Right hindlimb (tissue), 1 donor: Measurements from ENCODE around the gene LRRC27.
"Not testable (repeated sequence)": the region's sequence is repeated elsewhere in the genome, so short reads cannot be mapped to it uniquely, and the experiment has no call there.

Source experiments
- DNase-seq: peaks from one replicate; pipeline ENCODE4 v3.0.0-alpha.2; 2018

Gene LRRC27

DNA sequence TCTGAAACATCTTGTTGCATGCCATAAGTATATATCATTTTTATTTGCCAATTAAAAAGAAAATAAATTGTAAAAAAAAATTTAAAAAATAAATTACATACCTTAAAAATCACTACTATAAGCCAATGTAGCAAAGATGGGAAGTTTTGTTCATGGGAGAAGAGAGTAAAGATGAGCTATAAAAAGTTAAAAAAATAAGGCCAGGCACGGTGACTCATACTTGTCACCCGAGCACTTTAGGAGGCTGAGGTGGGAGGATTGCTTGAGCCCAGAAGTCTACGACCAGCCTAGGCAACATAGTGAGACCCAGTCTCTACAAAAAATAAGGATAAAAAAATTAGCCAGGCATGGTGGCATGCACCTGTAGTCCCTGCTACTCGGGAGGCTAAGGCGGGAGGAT lies 15.9 kb upstream of the LRRC27 start:
- no peak for DNase-seq

DNA sequence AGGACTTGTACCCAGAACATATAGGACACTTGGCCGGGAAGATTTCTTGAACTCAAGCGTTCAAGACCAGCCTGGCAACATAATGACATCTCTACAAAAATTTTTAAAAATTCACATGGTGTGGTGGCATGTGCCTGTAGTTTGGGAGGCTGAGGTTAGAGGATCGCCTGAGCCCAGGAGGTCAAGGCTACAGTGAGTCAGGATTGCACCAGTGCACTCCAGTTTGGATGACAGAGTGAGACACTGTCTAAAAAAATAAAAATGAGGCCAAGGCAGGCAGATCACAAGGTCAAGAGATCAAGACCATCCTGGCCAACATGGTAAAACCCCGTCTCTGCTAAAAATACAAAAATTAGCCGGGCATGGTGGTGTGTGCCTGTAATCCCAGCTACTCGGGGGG lies 14.5 kb upstream of the LRRC27 start:
- not testable (repeated sequence) for DNase-seq

DNA sequence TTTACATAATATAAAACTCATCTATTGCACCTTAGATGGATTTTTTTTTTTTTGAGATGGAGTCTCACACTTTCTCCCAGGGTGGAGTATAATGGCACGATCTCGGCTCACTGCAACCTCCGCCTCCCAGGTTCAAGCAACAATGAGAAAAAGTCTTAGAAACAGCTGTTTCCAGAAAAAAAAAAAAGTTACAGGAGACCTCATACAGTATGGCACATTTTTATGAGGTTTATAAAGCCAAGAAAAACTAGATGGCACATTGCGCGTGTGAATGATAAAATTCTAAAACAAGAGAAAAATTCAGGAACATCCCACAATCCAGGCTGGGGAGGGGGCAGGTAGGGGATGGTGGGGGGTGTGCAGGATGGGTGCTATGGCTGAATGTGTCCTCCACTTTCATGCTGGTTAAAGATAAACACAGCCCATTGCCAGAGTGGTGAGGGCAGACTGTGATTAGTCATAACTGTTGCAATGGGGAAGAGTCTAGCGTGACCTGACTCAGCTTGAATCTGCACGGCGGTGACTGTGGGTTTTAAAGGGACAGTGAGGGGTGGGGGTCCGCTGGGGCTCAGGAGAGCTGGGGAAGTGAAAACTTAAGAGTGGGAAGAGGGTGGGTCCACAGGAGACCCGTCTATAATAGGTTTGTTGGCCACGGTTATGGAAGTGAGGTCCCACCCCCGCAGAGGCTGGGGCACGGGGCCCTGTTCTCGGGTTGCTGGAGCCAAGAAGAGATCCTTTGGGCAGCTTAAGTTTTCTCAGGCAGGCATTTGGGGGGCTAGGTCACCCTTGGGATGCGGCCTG lies 11.9 kb upstream of the LRRC27 start:
- DNase-seq: no peak

DNA sequence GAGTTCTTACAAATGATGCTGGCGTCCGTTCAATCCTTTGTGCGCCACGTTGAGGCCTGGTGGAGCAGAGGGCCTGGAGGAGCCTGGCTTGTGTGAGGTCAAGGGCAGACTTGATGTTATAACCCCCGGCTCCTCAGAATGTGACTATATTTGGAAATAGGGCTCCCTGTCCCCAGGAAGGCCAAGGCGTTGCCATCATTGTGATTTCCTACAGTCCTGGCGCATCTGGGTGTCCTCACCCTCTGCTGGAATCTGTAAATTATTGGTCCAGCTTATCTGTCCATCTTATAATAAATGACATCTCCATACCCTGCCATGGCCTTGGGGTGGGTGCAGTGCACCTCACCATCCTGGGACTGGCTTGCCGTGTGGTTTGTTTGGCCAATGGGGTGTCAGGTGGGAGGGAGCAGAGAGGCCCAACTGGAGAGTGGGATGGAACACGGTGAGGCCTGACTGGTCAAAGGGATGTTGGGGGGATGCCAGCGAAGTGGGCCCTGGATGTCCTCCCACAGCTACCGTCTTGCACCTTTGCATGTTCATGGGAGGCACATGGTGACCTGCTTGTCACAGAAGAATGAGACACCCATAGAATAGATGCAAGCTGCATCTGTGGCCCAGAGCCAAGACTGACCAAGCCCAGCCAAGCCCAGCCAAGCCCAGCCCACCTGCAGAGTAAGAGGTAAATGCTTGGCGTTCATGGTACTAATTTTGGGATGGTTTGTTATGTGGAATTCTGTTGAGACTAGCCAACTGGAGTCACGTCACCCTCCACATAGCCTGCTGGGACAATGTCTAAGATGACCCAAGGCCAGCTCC lies 11.1 kb upstream of the LRRC27 start:
- no peak for DNase-seq

DNA sequence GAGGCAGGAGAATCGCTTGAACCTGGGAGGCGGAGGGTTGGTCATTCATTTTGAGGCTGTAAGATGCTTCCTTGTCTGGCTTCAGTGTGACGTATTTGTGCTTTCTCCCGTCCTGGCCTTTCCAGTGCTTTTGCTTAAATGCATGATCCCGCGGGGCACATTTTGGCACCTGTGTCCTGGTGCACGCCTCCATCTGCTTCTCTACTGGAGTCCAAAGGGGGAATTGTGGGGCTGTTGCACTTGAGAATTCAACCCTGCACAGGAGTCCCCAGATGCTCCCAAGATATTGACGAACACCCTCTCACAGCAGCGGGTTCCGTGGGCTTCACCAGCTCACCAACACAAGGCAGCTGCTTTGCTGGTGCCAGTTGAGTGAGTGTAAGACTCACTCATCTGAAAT lies 10.3 kb upstream of the LRRC27 start:
- no peak for DNase-seq

DNA sequence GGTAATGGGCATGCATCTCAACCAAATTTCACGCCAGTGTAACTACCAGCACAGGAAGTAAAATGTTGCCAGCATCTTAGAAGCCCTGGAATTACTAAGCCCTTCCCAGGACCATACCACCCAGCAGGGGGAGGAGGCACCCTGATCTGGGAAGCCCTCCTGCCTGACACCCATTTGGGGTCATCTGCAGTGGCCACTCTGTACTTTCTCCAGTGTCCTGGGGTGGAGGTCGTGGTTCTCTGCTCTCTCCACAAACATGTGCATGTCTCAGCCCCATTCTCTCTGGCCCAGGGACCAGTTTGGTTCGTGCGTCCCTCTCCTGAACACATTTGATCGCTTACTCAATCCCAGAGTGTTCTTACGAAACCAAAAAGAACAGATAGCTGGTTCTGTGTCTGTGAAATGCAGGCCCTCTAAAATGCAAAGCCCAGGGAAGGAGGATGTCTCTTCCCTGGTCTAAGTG lies 9.4 kb upstream of the LRRC27 start:
- DNase-seq: no peak

DNA sequence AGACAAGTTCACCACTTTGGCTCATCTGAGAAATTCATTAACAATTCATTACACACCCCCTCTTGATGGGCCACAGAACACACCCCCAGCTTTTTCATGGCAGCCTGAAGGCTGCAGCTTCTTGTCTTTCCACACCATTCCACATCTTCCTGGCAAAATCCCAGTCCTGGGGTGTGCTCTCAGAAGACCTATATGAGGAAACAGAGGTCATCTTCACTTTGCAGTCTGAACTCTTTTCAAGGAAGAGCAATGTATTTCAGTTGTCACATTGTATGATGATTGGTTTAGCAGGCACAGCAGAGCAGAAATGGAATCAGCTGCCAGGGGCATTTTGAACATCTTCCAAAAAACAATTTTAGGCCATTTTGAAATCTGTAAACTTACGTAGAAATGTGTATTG lies 7.8 kb upstream of the LRRC27 start:
- no peak for DNase-seq

DNA sequence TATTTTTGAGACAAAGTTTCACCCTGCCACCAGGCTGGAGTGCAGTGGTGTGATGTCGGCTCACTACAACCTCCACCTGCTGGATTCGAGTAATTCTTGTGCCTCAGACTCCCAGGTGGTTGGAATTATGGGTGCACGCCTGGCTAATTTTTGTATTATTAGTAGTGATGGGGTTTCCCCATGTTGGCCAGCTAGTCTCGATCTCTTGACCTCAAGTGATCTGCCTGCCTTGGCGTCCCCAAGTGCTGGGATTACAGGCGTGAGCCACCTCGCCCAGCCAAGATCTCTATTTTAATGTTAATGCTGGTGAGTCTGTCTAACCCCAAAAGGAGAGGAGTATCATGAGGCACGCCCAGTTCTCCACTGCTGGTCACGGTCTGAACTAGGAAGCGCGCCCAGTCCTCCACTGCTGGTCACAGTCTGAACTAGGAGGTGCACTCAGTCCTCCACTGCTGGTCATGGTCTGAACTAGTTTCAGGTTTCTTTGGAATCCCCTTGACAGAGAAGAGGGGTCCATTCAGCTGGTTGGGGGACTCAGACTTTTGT lies 5.6 kb upstream of the LRRC27 start:
- DNase-seq: no peak

DNA sequence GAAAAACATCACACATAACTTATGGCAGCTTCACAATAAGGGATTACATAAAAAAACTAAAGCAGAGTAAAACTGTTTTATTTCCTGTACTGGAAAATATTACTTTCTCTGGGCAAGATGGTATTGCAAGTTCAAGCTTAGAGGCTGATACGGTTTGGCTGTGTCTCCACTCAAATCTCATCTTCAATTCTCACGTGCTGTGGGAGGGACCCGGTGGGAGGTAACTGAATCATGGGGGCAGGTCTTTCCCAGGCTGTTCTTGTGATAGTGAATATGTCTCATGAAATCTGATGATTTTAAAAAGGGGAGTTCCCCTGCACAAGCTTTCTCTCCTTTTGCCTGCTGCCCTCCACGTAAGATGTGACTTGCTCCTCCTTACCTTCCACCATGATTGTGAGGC lies 5.1 kb upstream of the LRRC27 start:
- DNase-seq: no peak

DNA sequence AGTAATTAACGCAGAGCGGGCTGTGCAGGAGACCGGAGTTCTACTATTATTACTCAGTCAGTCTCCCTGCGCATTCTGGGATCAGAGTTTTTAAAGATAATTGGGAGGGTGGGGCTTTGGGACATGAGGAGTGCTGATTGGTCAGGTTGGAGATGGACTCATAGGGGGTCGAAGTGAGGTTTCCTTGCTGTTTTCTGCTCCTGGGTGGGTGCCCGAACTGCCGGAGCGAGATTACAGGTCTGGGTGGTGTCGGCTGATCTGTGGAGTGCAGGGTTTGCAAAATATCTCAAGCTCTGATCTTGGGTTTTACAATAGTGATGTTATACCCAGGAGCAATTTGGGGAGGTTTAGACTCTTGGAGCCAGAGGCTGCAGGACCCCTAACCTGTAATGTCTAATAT lies 3.9 kb upstream of the LRRC27 start:
- no peak for DNase-seq

DNA sequence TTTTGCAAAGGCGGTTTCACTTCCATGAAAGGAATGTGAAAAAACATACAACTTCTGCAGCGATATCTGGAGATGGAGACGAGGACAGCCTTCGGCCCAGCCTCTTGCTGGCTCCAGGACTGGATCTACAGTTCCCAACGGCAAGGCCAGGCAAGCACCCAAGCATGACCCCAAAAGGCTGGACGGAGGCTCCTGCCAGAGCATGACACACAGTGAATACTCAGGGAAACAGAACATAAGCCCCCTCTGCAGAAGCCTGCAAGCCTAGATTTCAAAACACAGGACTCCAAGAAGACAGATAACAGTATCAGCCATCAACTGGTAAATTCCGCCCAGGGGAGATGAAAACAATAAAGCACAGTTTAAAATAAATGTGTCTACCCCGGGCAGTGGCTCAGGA lies 3.3 kb upstream of the LRRC27 start:
- no peak for DNase-seq

DNA sequence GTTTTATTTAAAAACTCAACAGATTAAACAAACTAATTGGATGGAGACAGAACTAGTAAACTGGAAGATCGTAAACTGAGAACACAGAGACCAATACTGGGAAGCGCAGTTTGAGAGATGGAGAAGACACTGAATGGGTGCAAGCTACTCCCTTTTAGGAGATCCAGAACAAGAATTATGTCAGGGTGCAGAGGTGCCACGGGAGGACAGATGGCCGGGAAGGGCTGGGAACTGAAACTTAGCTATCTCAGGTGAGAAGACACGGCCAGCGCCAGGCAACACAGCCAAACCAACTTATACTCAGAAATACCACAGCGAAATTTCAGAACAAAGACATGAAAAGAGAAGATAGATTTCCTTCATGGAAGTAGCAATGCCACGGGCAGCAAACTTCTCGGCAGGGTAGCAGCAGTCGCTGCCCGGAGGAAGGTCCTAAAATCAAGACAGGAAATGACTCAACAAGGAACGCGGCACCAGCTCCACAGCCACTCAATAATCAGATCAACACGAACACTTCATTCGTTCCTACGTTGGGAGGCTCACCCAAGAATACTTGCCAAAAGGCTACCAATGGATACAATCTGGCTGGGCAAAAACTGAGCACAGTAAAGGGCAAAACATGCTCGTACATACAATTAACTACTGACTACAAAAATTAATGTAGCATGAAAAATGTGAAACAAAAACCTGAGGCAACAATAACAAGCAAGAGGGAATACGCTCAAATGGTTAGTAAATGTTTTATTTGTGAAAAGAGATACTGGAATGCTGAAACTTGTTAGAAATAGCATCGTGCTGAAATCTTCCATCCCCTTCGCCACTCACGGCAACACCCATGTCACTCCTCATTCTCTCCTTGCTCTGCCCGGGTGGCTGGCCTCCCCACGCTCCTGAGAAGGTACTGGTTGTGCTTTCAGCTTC lies 2.2 kb upstream of the LRRC27 start:
- DNase-seq: no peak

DNA sequence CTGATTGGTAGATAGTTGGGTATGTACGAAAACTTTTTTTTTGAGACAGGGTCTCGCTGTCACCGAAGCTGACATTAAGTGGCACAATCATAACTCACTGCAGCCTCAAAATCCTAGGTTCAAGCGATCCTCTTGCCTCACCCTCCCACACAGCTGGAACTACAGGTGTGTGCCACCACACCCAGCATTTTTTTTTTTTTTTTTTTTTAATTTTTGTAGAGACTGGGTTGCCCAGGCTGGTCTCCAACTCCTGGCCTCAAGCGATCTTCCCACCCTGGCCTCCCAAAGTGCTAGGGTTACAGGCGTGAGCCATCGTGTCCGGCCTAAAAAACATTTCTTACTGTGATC lies 1.5 kb upstream of the LRRC27 start:
- DNase-seq: no peak

DNA sequence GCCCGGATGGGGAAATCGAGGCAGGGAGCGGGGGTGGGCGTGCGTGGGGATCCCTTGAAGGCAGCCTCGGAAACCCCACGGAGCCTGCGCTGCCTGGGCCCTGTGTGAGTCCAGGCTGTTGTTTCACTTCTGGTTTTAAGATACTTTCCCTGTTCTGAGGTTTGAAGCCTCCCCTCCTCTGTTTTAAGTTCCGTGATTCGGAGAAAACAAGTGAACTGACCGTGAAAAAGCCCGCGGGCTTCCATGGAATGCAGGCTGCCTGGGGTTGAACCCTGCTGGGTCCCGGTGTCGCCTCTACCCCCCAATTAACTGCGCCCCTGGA lies 401 bp downstream of the LRRC27 start:
- no peak for DNase-seq

DNA sequence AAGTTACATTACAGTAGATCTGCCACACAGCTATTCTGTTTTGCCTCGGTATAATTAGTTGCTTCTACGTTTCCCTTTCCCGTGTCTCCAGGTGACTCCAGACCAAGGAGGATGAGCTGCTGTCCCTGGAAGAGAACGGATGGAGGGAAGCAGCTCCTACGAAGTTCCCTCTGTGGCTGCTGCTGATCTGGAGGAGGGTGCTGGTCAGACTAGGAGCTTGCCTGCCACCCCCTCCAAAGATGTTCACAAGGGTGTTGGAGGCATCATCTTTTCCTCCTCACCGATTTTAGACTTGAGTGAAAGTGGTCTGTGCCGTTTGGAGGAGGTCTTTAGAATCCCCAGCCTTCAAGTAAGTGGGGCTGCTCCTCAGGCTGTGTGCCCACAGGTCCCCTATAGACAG lies 1.4 kb downstream of the LRRC27 start:
- no peak for DNase-seq

DNA sequence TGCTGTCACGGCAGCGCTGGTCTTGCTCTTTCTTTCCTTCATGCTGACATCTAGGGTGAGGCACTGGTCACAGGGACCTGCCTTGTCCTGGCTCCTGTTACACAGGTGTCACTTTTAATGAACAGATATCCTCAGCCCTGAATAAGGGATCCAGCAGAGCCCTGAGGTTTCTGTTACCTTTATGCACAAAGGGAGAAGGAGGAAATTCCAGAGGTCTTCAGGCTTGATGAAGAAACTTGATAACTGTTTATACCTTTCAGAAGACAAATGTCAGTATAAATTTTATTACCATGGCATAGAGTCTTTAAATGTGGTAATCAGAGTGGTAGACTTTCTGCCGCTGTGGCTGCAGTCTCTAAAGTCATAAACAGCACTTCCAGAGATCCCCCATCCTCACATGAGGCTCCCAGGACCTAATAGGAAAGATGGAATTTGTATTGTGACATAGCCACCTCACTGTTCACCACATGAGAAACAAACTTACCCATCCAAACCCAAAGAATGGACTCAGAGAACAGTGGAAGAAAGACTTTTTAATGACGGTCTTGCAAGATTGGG lies 2.7 kb downstream of the LRRC27 start:
- DNase-seq: no peak

DNA sequence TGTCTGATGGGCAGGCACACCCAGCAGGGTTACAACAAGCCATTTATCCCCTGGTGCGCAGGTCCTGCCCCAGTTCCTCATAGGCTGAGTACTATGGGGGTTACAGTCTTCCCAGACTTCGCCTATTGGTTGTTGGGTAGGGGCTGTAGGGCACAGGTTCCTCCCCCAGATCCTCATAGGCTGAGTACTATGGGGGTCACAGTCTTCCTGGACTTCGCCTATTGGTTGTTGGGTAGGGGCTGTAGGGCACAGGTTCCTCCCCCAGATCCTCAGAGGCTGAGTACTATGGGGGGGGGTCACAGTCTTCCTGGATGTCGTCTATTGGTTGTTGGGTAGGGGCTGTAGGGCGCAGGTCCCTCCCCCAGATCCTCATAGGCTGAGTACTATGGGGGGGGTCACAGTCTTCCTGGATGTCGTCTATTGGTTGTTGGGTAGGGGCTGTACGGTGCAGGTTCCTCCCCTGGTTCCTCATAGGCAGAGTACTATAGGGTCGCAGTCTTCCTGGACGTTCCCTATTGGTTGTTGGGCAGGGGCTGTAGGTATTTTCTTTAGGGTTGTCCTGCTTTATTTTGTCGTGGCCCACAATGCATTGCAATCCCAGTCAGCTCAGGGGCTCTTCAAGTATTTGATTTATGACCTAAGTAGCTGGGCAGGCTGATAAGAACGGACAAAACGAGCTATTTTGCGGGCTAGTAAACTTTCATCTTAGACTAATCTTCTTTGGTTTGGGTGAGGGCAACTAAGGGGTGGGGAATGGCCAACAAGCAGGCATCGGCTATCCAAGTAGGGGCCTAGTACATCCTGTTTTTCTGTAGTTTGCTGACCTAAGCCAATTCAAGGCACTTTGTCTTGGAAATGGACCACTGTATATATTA lies 3.4 kb downstream of the LRRC27 start:
- DNase-seq: no peak

DNA sequence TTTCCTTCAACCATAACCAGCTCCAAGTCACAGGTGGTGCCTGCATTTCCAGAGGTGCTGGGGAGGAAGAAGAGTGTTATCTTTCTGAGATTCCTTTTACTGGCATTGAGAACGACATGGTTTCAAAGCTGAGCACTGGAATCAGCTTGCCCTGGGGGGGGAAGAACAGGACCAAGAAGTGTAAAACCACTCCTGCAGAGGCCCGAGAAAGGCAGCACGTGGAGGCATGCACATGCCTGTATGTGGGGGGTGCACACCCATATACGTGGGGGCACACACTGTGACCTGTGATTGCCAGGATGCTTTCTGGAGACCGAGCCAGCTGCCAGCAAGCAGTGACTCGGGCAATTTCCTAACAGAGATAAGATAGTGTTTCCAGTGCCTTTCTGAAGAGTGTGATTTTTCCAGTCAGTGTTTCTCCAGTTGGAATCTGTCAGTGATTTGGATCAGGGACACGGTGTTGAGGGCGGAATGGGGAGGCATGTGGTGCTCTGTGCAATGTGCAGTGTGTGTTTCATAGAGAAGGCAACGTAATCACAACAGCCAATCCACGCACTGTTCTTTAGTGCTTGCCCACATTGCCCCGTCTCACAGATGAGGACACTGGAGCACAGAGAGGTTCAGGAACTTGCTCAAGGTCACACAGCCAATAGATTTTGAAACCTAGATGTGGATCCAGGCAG lies 4.2 kb downstream of the LRRC27 start:
- DNase-seq: no peak

DNA sequence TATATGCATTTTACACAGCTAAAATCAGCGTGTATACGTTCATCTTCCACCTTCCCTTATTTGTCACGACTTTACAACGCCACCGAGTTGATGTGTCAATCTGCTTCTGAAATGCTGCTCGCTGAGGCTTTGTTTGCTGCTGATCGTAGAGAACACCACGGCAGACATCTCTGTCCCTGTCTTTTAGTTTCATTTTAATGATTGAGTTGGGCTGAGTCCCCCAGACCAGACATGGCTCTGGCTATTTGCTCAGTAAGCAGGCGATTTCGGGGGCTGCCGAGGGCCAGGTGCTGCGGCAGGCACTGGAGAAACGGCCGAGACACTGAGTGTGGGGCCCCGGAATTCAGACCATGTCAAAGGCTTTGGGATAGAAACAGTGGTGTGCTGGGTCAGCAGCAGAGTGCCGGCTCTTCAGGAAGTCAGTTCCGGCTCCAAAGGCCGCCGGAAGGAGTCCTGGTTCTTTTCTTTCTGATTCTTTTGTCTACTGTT lies 5.0 kb downstream of the LRRC27 start:
- no peak for DNase-seq

DNA sequence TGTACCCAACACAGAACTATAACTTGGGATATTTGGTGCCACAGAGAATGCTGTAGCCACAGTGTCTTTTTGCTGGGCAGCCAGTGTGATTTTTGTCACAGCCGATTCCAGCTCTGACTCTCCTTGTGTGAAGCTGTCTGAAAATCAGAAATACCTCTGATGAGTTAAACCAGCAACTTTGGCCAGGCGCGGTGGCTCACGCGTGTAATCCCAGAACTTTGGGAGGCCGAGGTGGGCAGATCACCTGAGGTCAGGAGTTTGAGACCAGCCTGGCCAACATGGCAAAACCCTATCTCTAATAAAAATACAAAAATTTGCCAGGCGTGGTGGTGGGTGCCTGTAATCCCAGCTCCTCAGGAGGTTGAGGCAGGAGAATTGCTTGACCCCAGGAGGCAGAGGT lies 5.9 kb downstream of the LRRC27 start:
- not testable (repeated sequence) for DNase-seq

DNA sequence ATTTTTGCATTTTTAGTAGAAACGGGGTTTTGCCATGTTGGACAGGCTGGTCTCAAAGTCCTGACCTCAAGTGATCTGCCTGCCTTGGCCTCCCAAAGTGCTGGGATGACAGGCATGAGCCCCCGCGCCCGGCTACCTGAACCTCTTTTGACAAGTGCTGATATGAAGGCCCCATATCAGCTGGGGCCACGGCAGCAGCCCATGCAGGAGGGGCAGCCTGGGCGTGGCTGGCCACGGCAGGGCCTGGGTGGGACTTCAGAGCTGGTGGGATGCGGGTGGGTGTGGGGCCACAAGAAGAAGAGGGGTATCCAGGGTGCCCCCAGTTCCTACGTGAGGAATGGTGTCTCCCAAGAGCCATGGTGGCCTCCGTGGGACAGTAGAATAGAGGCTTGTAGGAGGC lies 6.9 kb downstream of the LRRC27 start:
- no peak for DNase-seq
